Measurements from ENCODE around the gene LRMDA. TPM values are rescaled to one million over a fixed set of nuclear protein-coding genes. Genes with fewer than 3 reads are reported as not detected.

LRMDA gene
- total RNA-seq, 4 donors from 2014 or later = 2.2 to 7.8 (median 4.5) TPM

GRCh38 chr10:76481178-76481577 lies 1049.8 kb downstream of the LRMDA start:
- in situ Hi-C loops (cut with MboI; ENCODE audit: low pct_ligation_motif_present in 1 of 4, low pct_unique_long_range_greater_than_20kb in 1 of 4, low sequenced_read_pairs in 3 of 4) = no loop called here
- no peak for TF ChIP-seq POLR2AphosphoS5 (IDR thresholded peaks at IDR 0.05)

GRCh38 chr10:76487582-76487981 lies 1056.2 kb downstream of the LRMDA start:
- Histone ChIP-seq H3K27me3 (no peaks in the 10 kb centered on the region), H3K4me3 (no peak overlapping the region), H3K36me3 (no peaks in the 10 kb centered on the region), H3K4me1 (no peaks in the 10 kb centered on the region), H3K9me3 (peaks cover 8 to 10% of the 10 kb centered on the region in 2 donors), H3K27ac (no peak overlapping the region)
- TF ChIP-seq POLR2AphosphoS5 (IDR thresholded peaks at IDR 0.05) = no peak
- no peak for TF ChIP-seq CTCF (IDR thresholded peaks at IDR 0.05)
- TF ChIP-seq EP300 (IDR thresholded peaks at IDR 0.05; ENCODE audit: low read depth) = no peak
- no peak for TF ChIP-seq POLR2A (IDR thresholded peaks at IDR 0.05)
- DNase-seq = no peak
- intact Hi-C loops (cut with DNase I; ENCODE audit: low total_unique reads) (no loop called here), in situ Hi-C loops (cut with MboI; ENCODE audit: low pct_ligation_motif_present in 1 of 4, low pct_unique_long_range_greater_than_20kb in 1 of 4, low sequenced_read_pairs in 3 of 4) (no loop called here)
- whole genome bisulfite sequencing, 2 donors (ENCODE audit: low coverage in 1 of 2) = 95 to 100% methylated on average over 1 of the region's 1 CpG

More at GRCh38 chr10:76481178-76481577, 1049.8 kb downstream of the LRMDA start:
- intact Hi-C loops (cut with DNase I; ENCODE audit: low total_unique reads) = loop anchor here (2.0 kb wide), 1 partner anchor 56 kb away; no protein-coding TSS in a partner anchor
- Histone ChIP-seq H3K4me1 (peaks cover 0 to 5% (median 0%) of the 10 kb centered on the region in 4 donors), H3K27ac (no peak overlapping the region), H3K4me3 (no peak overlapping the region), H3K9me3 (no peaks in the 10 kb centered on the region), H3K36me3 (no peaks in the 10 kb centered on the region), H3K27me3 (no peaks in the 10 kb centered on the region)
- DNase-seq = no peak
- 86 to 87% methylated on average over 2 of the region's 2 CpGs for WGBS, 2 donors (ENCODE audit: low coverage in 1 of 2)

- TF ChIP-seq EP300 (IDR thresholded peaks at IDR 0.05; ENCODE audit: low read depth) = no peak
- no peak for TF ChIP-seq POLR2AphosphoS5 (IDR thresholded peaks at IDR 0.05)
- no peak for TF ChIP-seq POLR2A (IDR thresholded peaks at IDR 0.05)
- TF ChIP-seq CTCF (IDR thresholded peaks at IDR 0.05) = no peak
- H3K27me3 ChIP-seq = no peaks in the 10 kb centered on the region
- no peak overlapping the region for H3K4me3 ChIP-seq
- H3K27ac ChIP-seq = no peak overlapping the region
- intact Hi-C loops (cut with DNase I; ENCODE audit: low total_unique reads) (no loop called here), in situ Hi-C loops (cut with MboI; ENCODE audit: low pct_ligation_motif_present in 1 of 4, low pct_unique_long_range_greater_than_20kb in 1 of 4, low sequenced_read_pairs in 3 of 4) (no loop called here)
- H3K36me3 ChIP-seq = no peaks in the 10 kb centered on the region
- 82 to 97% methylated on average over 1 of the region's 1 CpG for WGBS, 2 donors (ENCODE audit: low coverage in 1 of 2)
- DNase-seq = no peak
- peaks cover 10 to 11% of the 10 kb centered on the region in 2 donors for H3K9me3 ChIP-seq
- H3K4me1 ChIP-seq = no peaks in the 10 kb centered on the region
These were observed 1057.2 kb downstream of the LRMDA start for GRCh38 chr10:76488602-76489001.

DNA sequence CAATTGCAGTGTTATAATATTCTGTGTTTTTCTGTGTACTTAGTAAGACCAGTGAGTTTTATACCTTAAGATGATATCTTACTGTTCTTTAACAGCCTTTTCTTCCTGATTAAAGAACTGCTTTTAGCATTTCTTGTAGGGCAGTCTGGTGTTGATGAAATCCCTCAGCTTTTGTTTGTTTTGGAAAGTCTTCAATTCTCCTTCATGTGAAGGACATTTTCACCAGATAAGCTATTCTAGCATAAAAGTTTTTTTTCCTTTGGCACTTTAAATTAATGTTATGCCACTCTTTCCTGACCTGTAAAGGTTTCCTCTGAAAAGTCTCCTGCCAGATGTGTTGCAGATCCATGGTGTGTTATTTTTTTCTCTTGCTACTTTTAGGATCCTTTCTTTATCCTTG lies 1059.8 kb downstream of the LRMDA start:
- Histone ChIP-seq H3K4me3 (no peak overlapping the region), H3K27ac (no peak overlapping the region), H3K36me3 (no peaks in the 10 kb centered on the region), H3K27me3 (no peaks in the 10 kb centered on the region), H3K9me3 (peaks cover 10 to 11% of the 10 kb centered on the region in 2 donors), H3K4me1 (no peaks in the 10 kb centered on the region)
- intact Hi-C loops (cut with DNase I; ENCODE audit: low total_unique reads) = no loop called here
- in situ Hi-C loops (cut with MboI; ENCODE audit: low pct_ligation_motif_present in 1 of 4, low pct_unique_long_range_greater_than_20kb in 1 of 4, low sequenced_read_pairs in 3 of 4) = no loop called here
- DNase-seq = no peak
- TF ChIP-seq CTCF (IDR thresholded peaks at IDR 0.05) = no peak
- no peak for TF ChIP-seq POLR2A (IDR thresholded peaks at IDR 0.05)
- TF ChIP-seq EP300 (IDR thresholded peaks at IDR 0.05; ENCODE audit: low read depth) = no peak
- no peak for TF ChIP-seq POLR2AphosphoS5 (IDR thresholded peaks at IDR 0.05)

GRCh38 chr10:76492026-76492425 lies 1060.6 kb downstream of the LRMDA start:
- no peak for DNase-seq
- Histone ChIP-seq H3K4me1 (no peaks in the 10 kb centered on the region), H3K4me3 (no peak overlapping the region), H3K36me3 (no peaks in the 10 kb centered on the region), H3K27ac (no peak overlapping the region), H3K9me3 (peaks cover 10 to 11% of the 10 kb centered on the region in 2 donors), H3K27me3 (no peaks in the 10 kb centered on the region)
- TF ChIP-seq CTCF (IDR thresholded peaks at IDR 0.05) (no peak), POLR2A (IDR thresholded peaks at IDR 0.05) (no peak), EP300 (IDR thresholded peaks at IDR 0.05; ENCODE audit: low read depth) (no peak), POLR2AphosphoS5 (IDR thresholded peaks at IDR 0.05) (no peak)
- intact Hi-C loops (cut with DNase I; ENCODE audit: low total_unique reads) = no loop called here
- in situ Hi-C loops (cut with MboI; ENCODE audit: low pct_ligation_motif_present in 1 of 4, low pct_unique_long_range_greater_than_20kb in 1 of 4, low sequenced_read_pairs in 3 of 4) = no loop called here
- WGBS, 2 donors (ENCODE audit: low coverage in 1 of 2) = 72 to 92% methylated on average over 3 of the region's 3 CpGs

Measured in transverse colon (tissue), 4 donors.